Measurements from ENCODE around the gene HILPDA. TPM values are rescaled to one million over a fixed set of nuclear protein-coding genes. Genes with fewer than 3 reads are reported as not detected.

The HILPDA gene
- total RNA-seq, 1 donor from 2014 or later = 12.4 TPM

DNA sequence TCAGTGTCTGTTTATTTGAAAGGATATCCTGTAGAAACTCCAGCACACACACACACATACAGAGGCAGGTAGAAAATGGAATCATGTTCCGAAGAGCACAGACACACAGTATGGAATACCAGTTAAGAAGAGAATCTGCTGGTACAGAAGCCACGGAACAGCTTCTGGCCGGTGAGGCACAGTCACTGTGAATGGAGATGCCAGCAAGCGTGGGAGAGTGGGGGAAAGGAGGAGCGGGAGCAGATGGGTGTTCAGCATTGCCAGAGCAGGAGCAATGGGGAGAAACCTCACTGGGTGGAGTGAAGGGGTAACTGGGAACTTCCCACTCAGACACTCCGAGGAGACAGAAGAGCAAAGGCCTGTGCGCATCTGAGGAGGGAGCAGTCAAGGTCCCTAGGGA lies 36.4 kb upstream of the HILPDA start:
- Mint-ChIP-seq H3K4me3 (ENCODE audit: unreplicated experiment) (no peak overlapping the region), H3K27ac (ENCODE audit: unreplicated experiment) (no peak overlapping the region), H3K9me3 (ENCODE audit: unreplicated experiment) (peaks cover 2% of the 10 kb centered on the region), H3K27me3 (ENCODE audit: low read depth, unreplicated experiment) (peaks cover 44% of the 10 kb centered on the region), H3K36me3 (ENCODE audit: low read depth, unreplicated experiment) (no peaks in the 10 kb centered on the region), H3K4me1 (ENCODE audit: low read depth, unreplicated experiment) (peaks cover 6% of the 10 kb centered on the region)
- Histone ChIP-seq H3K4me3 (ENCODE audit: insufficient read depth, low read depth, low read length) (no peak overlapping the region), H3K36me3 (ENCODE audit: insufficient read depth, low read length) (no peaks in the 10 kb centered on the region), H2AFZ (ENCODE audit: low read depth, low read length) (no peak overlapping the region), H3K27me3 (ENCODE audit: insufficient read depth, low read length) (peaks cover 8% of the 10 kb centered on the region), H3K79me2 (ENCODE audit: insufficient read depth, low read length) (no peaks in the 10 kb centered on the region), H3K4me2 (ENCODE audit: low read length) (no peak overlapping the region), H3K27ac (ENCODE audit: low read depth, low read length) (no peak overlapping the region), H3K9ac (ENCODE audit: low read length) (no peak overlapping the region), H4K20me1 (ENCODE audit: insufficient read depth, low read length) (no peaks in the 10 kb centered on the region), H3K9me3 (ENCODE audit: insufficient read depth, low read depth, low read length) (no peaks in the 10 kb centered on the region), H3K4me1 (ENCODE audit: insufficient read depth, low read length) (no peaks in the 10 kb centered on the region)
- TF ChIP-seq, protein P1, sequence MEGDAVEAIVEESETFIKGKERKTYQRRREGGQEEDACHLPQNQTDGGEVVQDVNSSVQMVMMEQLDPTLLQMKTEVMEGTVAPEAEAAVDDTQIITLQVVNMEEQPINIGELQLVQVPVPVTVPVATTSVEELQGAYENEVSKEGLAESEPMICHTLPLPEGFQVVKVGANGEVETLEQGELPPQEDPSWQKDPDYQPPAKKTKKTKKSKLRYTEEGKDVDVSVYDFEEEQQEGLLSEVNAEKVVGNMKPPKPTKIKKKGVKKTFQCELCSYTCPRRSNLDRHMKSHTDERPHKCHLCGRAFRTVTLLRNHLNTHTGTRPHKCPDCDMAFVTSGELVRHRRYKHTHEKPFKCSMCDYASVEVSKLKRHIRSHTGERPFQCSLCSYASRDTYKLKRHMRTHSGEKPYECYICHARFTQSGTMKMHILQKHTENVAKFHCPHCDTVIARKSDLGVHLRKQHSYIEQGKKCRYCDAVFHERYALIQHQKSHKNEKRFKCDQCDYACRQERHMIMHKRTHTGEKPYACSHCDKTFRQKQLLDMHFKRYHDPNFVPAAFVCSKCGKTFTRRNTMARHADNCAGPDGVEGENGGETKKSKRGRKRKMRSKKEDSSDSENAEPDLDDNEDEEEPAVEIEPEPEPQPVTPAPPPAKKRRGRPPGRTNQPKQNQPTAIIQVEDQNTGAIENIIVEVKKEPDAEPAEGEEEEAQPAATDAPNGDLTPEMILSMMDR (IDR thresholded peaks at IDR 0.05; ENCODE audit: insufficient read depth, low read depth, low read length) = no peak
- no peak for TF ChIP-seq EZH2 (IDR thresholded peaks at IDR 0.05; ENCODE audit: insufficient read depth, low read length)
- DNase-seq (ENCODE audit: low read depth) (no peak), FAIRE-seq (no peak)

DNA sequence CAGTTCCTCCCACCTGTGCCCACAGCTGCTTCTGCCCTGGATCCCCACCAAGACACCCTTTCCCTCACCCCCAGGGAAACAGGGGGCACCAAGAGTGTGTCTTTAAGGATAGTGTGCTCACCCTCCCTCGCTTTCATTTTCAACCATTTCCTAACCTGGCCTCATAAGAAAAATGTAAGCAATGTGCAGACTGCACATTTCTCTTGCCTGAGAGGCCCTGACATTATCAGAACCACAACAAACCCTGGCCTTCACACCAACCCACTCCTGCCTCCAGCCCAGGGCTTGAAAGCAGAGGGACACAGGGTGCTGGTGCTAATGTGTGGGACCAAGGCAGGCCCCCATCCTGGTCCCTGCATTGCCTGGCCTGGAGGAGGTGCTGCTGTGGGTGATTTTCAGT lies 34.9 kb upstream of the HILPDA start:
- Histone ChIP-seq H3K79me2 (ENCODE audit: insufficient read depth, low read length) (no peaks in the 10 kb centered on the region), H3K9ac (ENCODE audit: low read length) (no peak overlapping the region), H3K4me3 (ENCODE audit: insufficient read depth, low read depth, low read length) (no peak overlapping the region), H3K27me3 (ENCODE audit: insufficient read depth, low read length) (peaks cover 5% of the 10 kb centered on the region), H3K36me3 (ENCODE audit: insufficient read depth, low read length) (no peaks in the 10 kb centered on the region), H2AFZ (ENCODE audit: low read depth, low read length) (no peak overlapping the region), H3K4me2 (ENCODE audit: low read length) (no peak overlapping the region), H3K9me3 (ENCODE audit: insufficient read depth, low read depth, low read length) (no peaks in the 10 kb centered on the region), H4K20me1 (ENCODE audit: insufficient read depth, low read length) (no peaks in the 10 kb centered on the region), H3K4me1 (ENCODE audit: insufficient read depth, low read length) (no peaks in the 10 kb centered on the region), H3K27ac (ENCODE audit: low read depth, low read length) (no peak overlapping the region)
- Mint-ChIP-seq H3K9me3 (ENCODE audit: unreplicated experiment) (peaks cover 2% of the 10 kb centered on the region), H3K4me3 (ENCODE audit: unreplicated experiment) (no peak overlapping the region), H3K4me1 (ENCODE audit: low read depth, unreplicated experiment) (peaks cover 6% of the 10 kb centered on the region), H3K36me3 (ENCODE audit: low read depth, unreplicated experiment) (no peaks in the 10 kb centered on the region), H3K27ac (ENCODE audit: unreplicated experiment) (no peak overlapping the region), H3K27me3 (ENCODE audit: low read depth, unreplicated experiment) (peaks cover 41% of the 10 kb centered on the region)
- FAIRE-seq = no peak
- DNase-seq (ENCODE audit: low read depth) = no peak
- TF ChIP-seq, protein P1 (IDR thresholded peaks at IDR 0.05; ENCODE audit: insufficient read depth, low read depth, low read length) = no peak
- TF ChIP-seq EZH2 (IDR thresholded peaks at IDR 0.05; ENCODE audit: insufficient read depth, low read length) = no peak

DNA sequence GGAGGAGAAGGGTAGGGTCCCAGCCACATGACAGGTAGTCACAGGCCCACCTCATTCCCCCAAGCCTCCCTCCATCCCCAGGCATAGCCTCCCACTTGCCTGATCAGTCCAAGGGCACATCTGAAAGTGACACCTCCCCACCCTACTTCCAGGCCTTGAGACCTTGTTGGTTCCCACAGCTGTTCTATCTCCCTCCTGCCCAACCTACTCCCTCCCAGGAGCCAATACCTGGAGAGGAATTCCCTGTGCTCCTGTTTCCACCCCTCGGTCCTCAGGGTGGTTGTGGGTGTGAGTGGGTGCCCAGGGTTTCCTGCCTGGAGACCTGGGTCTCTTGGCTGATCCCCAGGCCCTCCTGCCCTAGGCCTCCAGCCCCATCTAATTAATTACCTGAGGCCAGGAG lies 34.3 kb upstream of the HILPDA start:
- Histone ChIP-seq H3K4me1 (ENCODE audit: insufficient read depth, low read length) (no peaks in the 10 kb centered on the region), H3K9ac (ENCODE audit: low read length) (no peak overlapping the region), H3K79me2 (ENCODE audit: insufficient read depth, low read length) (no peaks in the 10 kb centered on the region), H3K27ac (ENCODE audit: low read depth, low read length) (no peak overlapping the region), H3K27me3 (ENCODE audit: insufficient read depth, low read length) (peaks cover 5% of the 10 kb centered on the region), H3K4me2 (ENCODE audit: low read length) (no peak overlapping the region), H4K20me1 (ENCODE audit: insufficient read depth, low read length) (no peaks in the 10 kb centered on the region), H3K4me3 (ENCODE audit: insufficient read depth, low read depth, low read length) (no peak overlapping the region), H3K36me3 (ENCODE audit: insufficient read depth, low read length) (no peaks in the 10 kb centered on the region), H3K9me3 (ENCODE audit: insufficient read depth, low read depth, low read length) (no peaks in the 10 kb centered on the region), H2AFZ (ENCODE audit: low read depth, low read length) (no peak overlapping the region)
- no peak overlapping the region for H3K4me3 Mint-ChIP-seq (ENCODE audit: unreplicated experiment)
- H3K4me1 Mint-ChIP-seq (ENCODE audit: low read depth, unreplicated experiment) = peaks cover 6% of the 10 kb centered on the region
- no peak overlapping the region for H3K27ac Mint-ChIP-seq (ENCODE audit: unreplicated experiment)
- no peak for TF ChIP-seq EZH2 (IDR thresholded peaks at IDR 0.05; ENCODE audit: insufficient read depth, low read length)
- TF ChIP-seq, protein P1 (IDR thresholded peaks at IDR 0.05; ENCODE audit: insufficient read depth, low read depth, low read length) = no peak
- H3K27me3 Mint-ChIP-seq (ENCODE audit: low read depth, unreplicated experiment) = peaks cover 41% of the 10 kb centered on the region
- FAIRE-seq (no peak), DNase-seq (ENCODE audit: low read depth) (no peak)
- no peaks in the 10 kb centered on the region for H3K36me3 Mint-ChIP-seq (ENCODE audit: low read depth, unreplicated experiment)
- H3K9me3 Mint-ChIP-seq (ENCODE audit: unreplicated experiment) = peaks cover 2% of the 10 kb centered on the region
